GM08714 (cell line): Measurements from ENCODE around the gene SYNM.
"Not testable (repeated sequence)": the region's sequence is repeated elsewhere in the genome, so short reads cannot be mapped to it uniquely, and the experiment has no call there.

Experiments used
- H3K4me3 ChIP-seq: fragments of 200-500 bp; sonication (Bioruptor generic); 2 replicates; pipeline ENCODE4 v1.5.1; 2014; ENCODE audit warnings: mild to moderate bottlenecking, low read length, inconsistent platforms
- ZNF274 ChIP-seq: IDR thresholded peaks from 2 replicates; pipeline ENCODE4 v1.6.1; 2012; ENCODE audit warnings: mild to moderate bottlenecking, low read depth, low read length

The SYNM gene

GRCh38 chr15:99104788-99105513, at the start of gene SYNM:
SYNM (plus strand) TSS chr15:99105080; CDS start chr15:99105200, 120 bp downstream.
- TF ChIP-seq ZNF274: no peak
- peak within 1 kb of the TSS; percentile 83; the same call in 1 of the 2 replicates for H3K4me3 ChIP-seq

DNA sequence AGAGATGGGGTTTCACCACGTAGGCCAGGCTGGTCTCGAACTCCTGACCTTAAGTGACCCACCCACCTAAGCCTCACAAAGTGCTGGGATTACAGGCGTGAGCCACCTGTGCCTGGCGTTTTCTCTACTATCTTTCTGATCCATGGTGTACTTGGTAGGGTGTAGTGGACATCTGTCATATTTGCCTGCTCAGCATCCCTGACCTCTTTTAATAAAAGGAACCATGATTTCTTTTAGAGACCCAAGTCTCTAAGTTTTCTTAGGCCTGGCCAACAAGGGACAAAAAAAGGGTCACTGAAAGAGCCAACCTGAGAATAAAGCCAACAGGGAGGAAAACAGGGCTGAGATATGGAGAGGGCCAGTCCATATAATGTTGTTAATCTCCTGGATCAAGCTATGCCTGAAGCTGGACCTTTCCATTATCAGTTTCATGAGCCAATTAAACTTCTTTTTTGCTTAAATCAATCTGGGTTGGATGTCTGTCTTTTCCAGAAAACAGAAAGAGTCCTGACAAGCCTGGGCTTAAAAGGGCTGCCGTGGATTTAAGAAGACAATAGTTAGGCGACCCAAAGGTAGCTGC, 49.2 kb upstream of the SYNM start:
- H3K4me3 ChIP-seq: no peak overlapping the region
- no peak for TF ChIP-seq ZNF274

DNA sequence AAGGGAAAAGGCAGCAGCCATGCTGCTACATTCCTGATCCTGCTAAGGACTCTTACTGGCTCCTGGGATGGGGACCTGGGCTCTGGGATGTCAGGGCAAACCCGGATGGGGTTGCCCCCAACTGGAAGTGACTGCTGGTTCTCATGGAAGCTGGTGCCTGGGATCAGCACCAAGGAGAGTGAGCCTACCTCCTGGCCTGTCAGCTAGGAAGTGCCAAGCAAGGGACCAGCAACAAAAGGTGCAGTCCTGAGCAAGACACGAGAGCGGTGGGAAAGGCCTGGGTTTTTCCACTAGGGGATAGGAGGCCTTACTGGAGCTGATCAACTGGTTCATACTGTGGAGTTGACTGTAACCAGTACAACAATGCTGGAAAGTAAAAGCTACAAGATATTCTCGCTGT, 47.9 kb upstream of the SYNM start:
- no peak overlapping the region for H3K4me3 ChIP-seq
- TF ChIP-seq ZNF274: no peak

DNA sequence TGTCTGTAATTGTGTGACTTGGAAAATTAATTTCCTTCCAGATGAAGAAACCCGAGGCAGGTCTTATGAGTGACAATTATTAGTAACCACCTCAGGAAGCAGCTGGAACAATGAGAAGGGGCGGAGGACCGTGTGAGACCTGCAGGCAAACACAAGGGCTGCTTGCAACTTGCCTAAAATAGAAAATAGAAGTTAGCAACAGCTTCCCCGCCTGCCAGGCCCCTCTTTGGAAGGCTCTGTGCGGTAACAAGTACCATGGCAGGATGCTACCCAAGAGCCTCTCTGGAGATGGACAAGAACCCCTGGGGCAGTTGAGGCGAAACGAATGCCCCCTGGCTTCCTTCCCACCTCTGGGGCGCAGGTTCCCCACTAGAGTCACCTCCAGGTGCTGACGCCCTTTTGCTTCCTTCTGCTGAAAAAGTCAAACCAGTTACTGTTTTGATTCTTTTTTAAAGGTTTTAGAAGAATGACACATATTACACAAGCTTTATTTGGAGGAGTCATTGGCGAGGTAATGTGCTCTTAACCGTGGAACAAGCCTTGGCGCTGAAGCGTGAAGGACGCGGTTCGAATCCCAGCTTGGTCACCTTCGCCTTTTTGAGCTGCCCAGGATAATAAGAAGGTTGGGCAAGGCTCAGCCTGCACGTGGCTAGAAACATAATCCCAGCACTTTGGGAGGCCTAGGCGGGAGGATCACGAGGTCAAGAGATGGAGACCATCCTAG, 47.0 kb upstream of the SYNM start:
- no peak for TF ChIP-seq ZNF274
- no peak overlapping the region for H3K4me3 ChIP-seq

DNA sequence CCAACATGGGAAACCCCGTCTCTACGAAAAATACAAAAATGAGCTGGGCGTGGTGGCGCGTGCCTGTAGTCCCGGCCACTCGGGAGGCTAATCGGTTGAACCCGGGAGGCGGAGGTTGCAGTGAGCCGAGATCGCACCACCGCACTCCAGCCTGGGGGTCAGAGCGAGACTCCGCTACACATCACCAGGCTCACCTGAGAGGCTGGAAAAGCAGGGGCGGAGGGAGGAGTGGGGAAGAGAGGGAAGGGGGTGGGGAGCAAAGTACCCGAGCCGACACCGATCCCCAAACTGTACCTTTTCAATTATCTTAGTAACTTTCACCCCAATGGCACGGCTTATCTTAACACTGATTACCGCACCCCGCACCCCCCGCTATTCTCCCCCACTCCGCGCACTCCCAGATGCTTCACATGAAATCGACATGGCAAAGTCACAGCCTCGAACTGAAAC, 46.4 kb upstream of the SYNM start:
- TF ChIP-seq ZNF274: no peak
- peak overlapping the region; percentile 21; the same call in 1 of the 2 replicates for H3K4me3 ChIP-seq

DNA sequence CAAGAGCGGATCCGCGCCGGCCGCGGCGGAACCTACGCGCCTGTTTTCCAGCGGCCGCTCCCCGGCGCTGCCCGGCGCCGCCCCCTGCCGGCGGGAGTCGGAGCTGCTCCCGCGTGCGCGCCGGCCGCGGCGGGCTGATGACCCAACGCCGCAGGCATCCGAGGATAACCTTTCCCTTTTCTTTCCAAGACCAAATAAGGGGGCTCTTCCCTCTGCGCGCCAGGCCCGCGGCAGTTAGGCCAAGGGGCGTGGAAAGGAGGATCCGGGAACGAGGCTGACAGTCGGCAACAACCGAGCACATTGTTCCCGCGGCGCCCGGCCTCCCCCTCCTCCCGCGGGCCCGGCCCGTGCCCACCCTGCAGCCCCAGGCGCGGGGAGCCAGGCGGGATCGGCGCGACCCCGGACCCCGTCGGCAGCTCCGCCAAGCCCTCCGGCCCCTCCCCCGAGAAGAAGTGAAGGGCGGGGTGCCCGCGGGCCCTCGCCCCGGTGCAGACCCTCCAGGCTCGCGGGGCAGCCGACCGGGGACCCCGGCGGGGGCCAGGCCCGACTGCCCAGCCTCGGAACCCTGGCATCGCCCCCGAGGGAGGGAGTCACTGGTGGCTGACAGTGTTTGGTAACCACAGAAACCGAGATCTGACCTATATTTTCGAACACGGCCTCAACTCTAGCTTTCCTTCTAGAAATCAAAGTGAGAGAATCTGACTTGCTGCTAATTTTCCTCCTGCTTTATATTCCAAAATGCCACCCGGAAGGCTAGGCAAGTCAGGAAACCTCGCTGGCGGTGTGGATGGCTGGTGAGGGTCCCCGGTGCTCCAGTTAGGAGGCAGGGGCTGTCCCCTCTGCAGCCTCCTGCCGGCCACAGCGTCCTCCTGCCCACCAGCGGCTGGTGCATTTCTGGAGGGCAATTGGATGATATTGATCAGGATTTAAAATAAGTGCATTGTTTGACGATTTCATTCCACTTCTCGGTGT, 45.6 kb upstream of the SYNM start:
- no peak for TF ChIP-seq ZNF274
- peak overlapping the region; percentile 68; the same call in 1 of the 2 replicates for H3K4me3 ChIP-seq

- H3K4me3 ChIP-seq: not testable (repeated sequence)
Measured at GRCh38 chr15:99060186-99060585, 44.7 kb upstream of the SYNM start.

- TF ChIP-seq ZNF274: no peak
Measured at GRCh38 chr15:99062226-99062625, 42.7 kb upstream of the SYNM start.

DNA sequence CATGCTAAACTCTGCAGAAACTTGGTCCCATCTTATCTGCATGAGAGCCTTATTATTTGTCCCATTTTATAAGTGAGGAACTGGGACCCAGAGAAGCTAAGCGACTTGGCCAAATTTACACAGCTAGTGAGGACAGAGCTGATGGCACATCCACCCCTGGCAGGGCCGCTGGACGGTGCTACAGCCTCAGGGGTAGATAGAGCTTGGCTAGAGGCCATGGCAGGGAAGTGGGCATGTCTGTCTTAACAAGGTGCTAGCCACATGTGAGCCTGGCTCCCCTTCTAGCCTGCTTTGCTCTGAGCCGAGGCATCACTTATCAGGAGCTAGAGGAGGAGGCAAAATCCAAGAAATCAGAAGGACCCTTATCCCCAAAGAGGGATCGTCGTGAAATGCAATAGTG, 36.7 kb upstream of the SYNM start:
- no peak overlapping the region for H3K4me3 ChIP-seq
- no peak for TF ChIP-seq ZNF274

More at GRCh38 chr15:99062226-99062625, 42.7 kb upstream of the SYNM start:
- H3K4me3 ChIP-seq: no peak overlapping the region

DNA sequence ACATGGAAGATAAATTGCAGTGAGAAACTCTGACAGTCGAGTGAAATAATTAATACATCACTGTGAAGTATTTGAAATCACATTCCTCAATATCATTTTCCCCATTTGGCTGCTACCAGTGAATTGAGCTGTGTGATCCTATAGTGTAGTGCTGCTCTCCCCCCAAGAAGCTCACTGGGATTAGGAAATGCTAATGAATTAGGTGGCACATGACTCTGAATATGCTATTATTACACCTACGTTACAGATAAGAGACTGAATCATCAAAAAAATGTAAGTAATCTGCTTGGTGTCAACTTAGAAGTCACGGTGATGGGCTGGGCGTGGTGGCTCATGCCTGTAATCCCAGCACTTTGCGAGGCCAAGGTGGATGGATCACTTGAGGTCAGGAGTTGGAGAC, 34.7 kb upstream of the SYNM start:
- TF ChIP-seq ZNF274: no peak
- H3K4me3 ChIP-seq: no peak overlapping the region

GRCh38 chr15:99071091-99071680, 33.7 kb upstream of the SYNM start:
- H3K4me3 ChIP-seq: no peak overlapping the region
- no peak for TF ChIP-seq ZNF274

- no peak overlapping the region for H3K4me3 ChIP-seq
- TF ChIP-seq ZNF274: no peak
Measured at GRCh38 chr15:99073008-99073717, 31.7 kb upstream of the SYNM start.

- TF ChIP-seq ZNF274: no peak
- no peak overlapping the region for H3K4me3 ChIP-seq
Measured at GRCh38 chr15:99074446-99074845, 30.4 kb upstream of the SYNM start.

GRCh38 chr15:99075059-99075652, 29.7 kb upstream of the SYNM start:
- not testable (repeated sequence) for H3K4me3 ChIP-seq
